Ectodermal cell (in vitro differentiated cells): ENCODE results near the gene KIF6.

Experiments
- H3K27ac ChIP-seq: 2 replicates; pipeline ENCODE4 v1.7.0; 2013; ENCODE audit warnings: mild to moderate bottlenecking, low read depth, low read length; ENCODE audit not compliant: insufficient read depth, poor library complexity, severe bottlenecking
- H3K27me3 ChIP-seq: 2 replicates; pipeline ENCODE4 v1.7.0; 2013; ENCODE audit warnings: mild to moderate bottlenecking, low read length; ENCODE audit not compliant: insufficient read depth, control insufficient read depth, poor library complexity, severe bottlenecking
- H3K36me3 ChIP-seq: one replicate; pipeline ENCODE4 v1.7.0; 2013; ENCODE audit warnings: low read length; ENCODE audit not compliant: control insufficient read depth, insufficient read depth
- H3K4me1 ChIP-seq: one replicate; pipeline ENCODE4 v1.7.0; 2013; ENCODE audit warnings: low read length; ENCODE audit not compliant: control insufficient read depth, insufficient read depth
- H3K4me3 ChIP-seq: 2 replicates; pipeline ENCODE4 v1.7.0; 2013; ENCODE audit warnings: low read depth, low read length, control low read depth; ENCODE audit not compliant: insufficient read depth
- H3K9me3 ChIP-seq: 2 replicates; pipeline ENCODE4 v1.7.0; 2013; ENCODE audit warnings: mild to moderate bottlenecking, low read length, moderate library complexity; ENCODE audit not compliant: control insufficient read depth
- WGBS, 2 experiments: methylation state at CpG; one replicate each; pipeline ENCODE4 v1.1.7; 2013; ENCODE audit warnings: missing lambda C conversion rate in 2 of 2; 5-methylcytosine and 5-hydroxymethylcytosine counted together

The KIF6 gene

GRCh38 chr6:39367700-39368099 lies 357.5 kb downstream of the KIF6 start:
- H3K9me3 ChIP-seq: no peaks in the 10 kb centered on the region
- no peaks in the 10 kb centered on the region for H3K27me3 ChIP-seq
- WGBS, 2 experiments: 94 to 97% methylated on average over 3 of the region's 3 CpGs
- H3K4me3 ChIP-seq: no peak overlapping the region
- no peaks in the 10 kb centered on the region for H3K36me3 ChIP-seq
- H3K27ac ChIP-seq: no peak overlapping the region
- no peaks in the 10 kb centered on the region for H3K4me1 ChIP-seq

- Histone ChIP-seq H3K9me3 (no peaks in the 10 kb centered on the region), H3K27ac (no peak overlapping the region), H3K36me3 (no peaks in the 10 kb centered on the region), H3K4me1 (peaks cover 4% of the 10 kb centered on the region), H3K27me3 (no peaks in the 10 kb centered on the region), H3K4me3 (no peak overlapping the region)
- 85 to 87% methylated on average over 9 of the region's 9 CpGs for WGBS, 2 experiments
Observed at GRCh38 chr6:39366931-39367618, 358.1 kb downstream of the KIF6 start.

GRCh38 chr6:39365281-39366074 lies 359.7 kb downstream of the KIF6 start:
- Histone ChIP-seq H3K27me3 (no peaks in the 10 kb centered on the region), H3K4me3 (no peak overlapping the region), H3K27ac (no peak overlapping the region), H3K9me3 (no peaks in the 10 kb centered on the region), H3K36me3 (no peaks in the 10 kb centered on the region), H3K4me1 (peaks cover 5% of the 10 kb centered on the region)
- WGBS, 2 experiments: 82 to 83% methylated on average over 13 of the region's 13 CpGs

- no peaks in the 10 kb centered on the region for H3K36me3 ChIP-seq
- no peak overlapping the region for H3K27ac ChIP-seq
- H3K4me1 ChIP-seq: peaks cover 5% of the 10 kb centered on the region
- H3K4me3 ChIP-seq: no peak overlapping the region
- no peaks in the 10 kb centered on the region for H3K9me3 ChIP-seq
- 90 to 93% methylated on average over 8 of the region's 8 CpGs for WGBS, 2 experiments
- H3K27me3 ChIP-seq: no peaks in the 10 kb centered on the region
Observed at GRCh38 chr6:39363280-39363679, 361.9 kb downstream of the KIF6 start.

- Histone ChIP-seq H3K4me1 (peaks cover 5% of the 10 kb centered on the region), H3K9me3 (no peaks in the 10 kb centered on the region), H3K36me3 (no peaks in the 10 kb centered on the region), H3K27me3 (no peaks in the 10 kb centered on the region), H3K27ac (no peak overlapping the region), H3K4me3 (no peak overlapping the region)
- WGBS, 2 experiments: 65 to 68% methylated on average over 3 of the region's 3 CpGs
Observed at GRCh38 chr6:39362487-39362865, 362.7 kb downstream of the KIF6 start.

- Histone ChIP-seq H3K9me3 (no peaks in the 10 kb centered on the region), H3K27ac (no peak overlapping the region), H3K36me3 (no peaks in the 10 kb centered on the region), H3K27me3 (no peaks in the 10 kb centered on the region), H3K4me1 (peaks cover 5% of the 10 kb centered on the region), H3K4me3 (no peak overlapping the region)
- WGBS, 2 experiments: 44% methylated on average over 21 of the region's 21 CpGs
Observed at GRCh38 chr6:39361657-39362486, 363.3 kb downstream of the KIF6 start.

- Histone ChIP-seq H3K27me3 (no peaks in the 10 kb centered on the region), H3K36me3 (no peaks in the 10 kb centered on the region), H3K4me3 (no peak overlapping the region), H3K27ac (no peak overlapping the region), H3K4me1 (peaks cover 5% of the 10 kb centered on the region), H3K9me3 (no peaks in the 10 kb centered on the region)
- 92 to 95% methylated on average over 9 of the region's 9 CpGs for WGBS, 2 experiments
Observed at GRCh38 chr6:39360378-39360777, 364.8 kb downstream of the KIF6 start.

- H3K4me1 ChIP-seq: peaks cover 5% of the 10 kb centered on the region
Observed at GRCh38 chr6:39357998-39358686, 367.1 kb downstream of the KIF6 start.

GRCh38 chr6:39353698-39354315 lies 371.4 kb downstream of the KIF6 start:
- Histone ChIP-seq H3K9me3 (no peaks in the 10 kb centered on the region), H3K36me3 (no peaks in the 10 kb centered on the region), H3K4me3 (no peak overlapping the region), H3K27me3 (no peaks in the 10 kb centered on the region), H3K27ac (no peak overlapping the region), H3K4me1 (no peaks in the 10 kb centered on the region)
- WGBS, 2 experiments: 93% methylated on average over 7 of the region's 7 CpGs

More at GRCh38 chr6:39357998-39358686, 367.1 kb downstream of the KIF6 start:
- Histone ChIP-seq H3K27ac (no peak overlapping the region), H3K27me3 (no peaks in the 10 kb centered on the region), H3K4me3 (no peak overlapping the region), H3K9me3 (no peaks in the 10 kb centered on the region), H3K36me3 (no peaks in the 10 kb centered on the region)
- 91 to 92% methylated on average over 7 of the region's 7 CpGs for WGBS, 2 experiments
